Stimulated activated naive CD8-positive, alpha-beta T cell treated with anti-CD3 and anti-CD28 coated beads, Interleukin-15, Interleukin-2, amounts not matched to agents 100 U/mL and 50 U/mL, for 24 hours (primary cell): ENCODE data around the gene FNDC4.

Source experiments
- ATAC-seq: fragments of 150-1000 bp; cut with Tn5 transposase; one replicate; pipeline ENCODE4 v1.10.0; 2021
- DNase-seq: peaks from one replicate; pipeline ENCODE4 v3.0.0; 2021

Gene FNDC4

DNA sequence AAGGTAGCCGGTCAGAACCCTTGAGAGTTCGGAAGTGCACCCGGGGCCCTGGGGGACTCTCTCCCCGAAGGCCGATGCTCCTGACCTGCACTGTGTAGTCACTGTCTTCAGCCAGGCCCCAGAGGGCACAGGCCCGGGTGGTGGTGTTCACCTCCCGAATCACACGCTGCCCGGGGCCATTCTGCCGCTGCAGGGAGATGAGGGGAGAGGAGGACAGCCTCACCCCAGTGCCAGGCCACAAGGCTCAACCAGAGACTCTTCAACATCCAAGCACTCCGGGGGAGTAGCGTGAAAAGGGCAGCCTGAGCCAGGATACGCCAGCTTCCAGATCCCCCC lies 1.1 kb downstream of the FNDC4 start:
- DNase-seq (no peak), ATAC-seq (no peak)

DNA sequence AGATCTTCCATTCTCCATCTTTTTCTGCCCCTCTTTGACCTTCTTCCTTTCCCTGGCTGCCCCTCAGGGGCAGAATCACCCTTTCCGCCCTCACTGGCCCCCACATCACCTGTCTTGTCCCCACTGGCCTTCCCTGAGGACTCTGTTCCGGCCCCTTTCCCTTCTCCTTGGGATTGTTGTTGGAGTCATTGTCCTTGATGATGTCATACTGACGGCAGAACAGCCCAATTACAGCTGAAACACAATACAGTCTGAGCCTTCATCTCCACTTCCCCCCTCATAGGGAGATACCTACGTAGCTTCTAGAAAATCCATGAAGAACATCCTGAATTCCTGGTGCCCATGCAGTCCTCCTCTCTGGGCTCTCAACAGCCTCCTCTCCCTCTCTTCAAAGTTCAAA lies 2.4 kb downstream of the FNDC4 start:
- ATAC-seq (no peak), DNase-seq (no peak)

DNA sequence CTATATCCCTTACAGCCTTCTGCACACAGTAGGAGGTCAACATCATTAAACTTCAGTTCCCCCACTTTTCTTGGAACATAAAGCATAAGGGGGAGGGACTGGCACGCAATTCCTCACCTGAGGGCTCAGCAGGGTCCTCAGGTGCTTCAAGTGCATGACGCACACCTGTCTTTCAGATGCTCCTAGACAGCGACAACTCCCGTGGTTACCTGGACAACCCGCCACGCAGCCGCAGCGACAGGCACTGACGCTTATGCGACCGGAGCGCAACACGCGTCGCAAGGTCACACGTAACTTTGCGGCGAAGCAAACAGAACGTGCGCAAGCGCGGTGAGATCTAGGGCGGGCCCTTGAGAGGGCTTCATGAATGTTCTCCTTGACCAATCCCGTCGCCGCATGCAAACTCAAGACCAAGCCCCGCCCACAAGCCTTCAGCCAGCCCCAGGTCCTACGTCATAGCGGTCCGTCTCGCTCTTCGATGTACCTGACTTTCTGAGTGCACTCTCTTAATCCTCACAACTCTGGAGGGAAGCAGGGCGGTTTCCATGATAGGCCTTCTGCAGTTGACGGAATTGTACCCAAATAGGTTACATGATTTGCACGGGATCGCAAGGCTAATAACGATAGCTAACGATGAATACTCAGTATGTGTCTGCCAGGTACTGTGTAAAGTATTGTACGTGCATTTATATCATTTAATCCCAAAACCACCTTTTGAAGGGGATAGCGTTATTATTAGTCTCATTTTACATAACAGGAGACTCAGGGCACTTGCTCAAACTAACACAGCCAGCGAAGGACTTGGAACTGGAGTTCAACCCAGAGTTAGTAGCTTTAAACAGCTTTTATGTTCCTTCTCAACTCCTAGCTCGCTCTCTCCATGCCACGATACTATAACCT lies 5.3 kb downstream of the FNDC4 start, which contains the start of gene IFT172:
Gene IFT172, minus strand, starts transcription at position 246 of the 900 bp plus-strand sequence. Its CDS starts 90 bp downstream, at position 156.
- DNase-seq (peak; percentile 99), ATAC-seq (peak; percentile 97)

DNA sequence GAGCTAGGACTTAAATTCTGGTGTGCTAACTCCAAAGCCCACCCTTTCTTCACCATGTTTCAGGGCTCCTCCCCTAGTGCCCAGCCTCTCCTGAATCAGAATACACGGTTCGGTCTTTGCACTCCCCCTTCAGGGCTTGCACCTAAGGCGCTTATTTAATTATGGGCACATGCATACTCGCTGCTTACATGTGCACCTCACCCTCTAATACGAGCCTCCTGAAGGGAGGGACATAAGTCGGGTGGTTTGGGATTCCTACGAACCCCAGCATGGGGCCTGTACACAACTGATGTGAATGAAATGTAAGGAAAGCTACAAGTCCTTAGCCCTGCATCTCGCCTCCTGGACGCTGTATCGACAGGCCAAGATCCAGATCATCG lies 5.9 kb downstream of the FNDC4 start:
- peak; percentile 11 for DNase-seq
- no peak for ATAC-seq

DNA sequence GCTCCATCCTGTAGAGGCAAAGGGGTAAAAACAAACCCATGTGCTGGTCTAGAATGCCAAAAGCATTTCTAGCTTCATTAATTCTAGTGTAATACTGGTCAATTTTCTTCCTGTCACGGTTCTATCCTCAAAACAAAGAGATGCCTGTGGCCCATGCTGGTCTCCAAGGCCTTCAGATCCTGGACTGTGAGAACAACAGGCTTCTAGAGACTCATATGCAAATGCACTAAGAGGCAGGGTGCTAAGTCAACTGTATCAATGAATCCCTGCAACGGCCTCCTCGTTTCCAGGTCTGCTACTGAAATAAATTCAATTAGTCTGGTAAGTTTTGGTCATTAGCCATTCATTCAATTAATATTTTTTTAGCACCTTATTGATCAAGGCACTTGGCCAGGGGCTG lies 9.5 kb downstream of the FNDC4 start:
- ATAC-seq (no peak), DNase-seq (no peak)

DNA sequence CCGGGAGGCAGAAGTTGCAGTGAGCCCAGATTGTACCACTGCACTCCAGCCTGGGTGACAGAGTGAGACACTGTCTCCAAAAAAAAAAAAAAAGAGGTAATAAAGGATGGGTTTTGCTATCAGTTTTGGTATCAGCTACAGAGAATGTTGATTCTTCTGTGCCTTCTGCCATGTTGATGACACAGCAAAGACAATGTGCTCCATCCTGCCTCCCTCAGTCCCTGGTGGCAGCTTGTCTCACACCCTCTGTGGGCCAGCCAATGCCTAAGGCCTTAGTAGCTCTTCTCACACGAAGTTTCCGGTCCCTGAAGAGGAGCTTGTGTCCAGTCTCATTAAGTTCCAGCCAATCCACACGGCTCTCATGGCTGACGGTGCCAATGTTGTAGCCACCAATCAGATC lies 23.0 kb downstream of the FNDC4 start:
- DNase-seq (no peak), ATAC-seq (no peak)

DNA sequence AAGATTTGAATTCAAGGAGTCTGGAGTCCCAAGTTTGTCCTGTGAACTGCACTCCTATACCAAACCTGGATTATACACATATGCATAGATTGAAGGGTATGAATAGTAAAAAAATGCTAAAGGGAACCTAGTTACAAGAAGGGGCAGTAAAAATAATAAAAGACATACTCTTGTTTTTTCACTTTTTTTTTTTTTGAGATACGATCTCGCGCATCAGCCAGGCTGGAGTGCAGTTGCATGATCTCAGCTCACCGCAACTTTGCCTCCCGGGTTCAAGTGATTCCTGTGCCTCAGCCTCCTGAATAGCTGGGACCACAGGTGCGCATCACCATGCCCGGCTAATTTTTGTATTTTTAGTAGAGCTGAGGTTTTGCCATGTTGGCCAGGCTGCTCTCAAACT lies 30.6 kb downstream of the FNDC4 start:
- no peak for ATAC-seq
- no peak for DNase-seq

DNA sequence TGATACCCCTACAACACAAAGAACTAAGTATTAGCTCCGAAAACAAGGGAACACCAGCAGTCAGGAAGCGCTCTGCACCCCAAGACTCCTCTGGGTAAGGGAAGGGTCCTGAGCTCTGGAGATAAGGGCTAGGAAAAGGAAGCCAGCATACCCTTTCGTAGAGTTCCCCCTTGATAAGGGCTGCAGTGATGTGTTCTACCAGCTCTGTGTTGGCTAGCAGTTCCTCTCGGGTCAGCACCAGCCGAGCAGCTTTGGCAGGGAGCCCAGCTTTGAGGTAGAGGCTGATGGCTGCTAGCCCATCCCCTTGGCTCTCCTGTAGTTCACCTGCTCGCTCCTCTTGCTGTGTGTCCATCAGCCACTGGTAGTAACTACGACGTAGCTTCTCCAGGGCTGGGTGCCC lies 33.9 kb downstream of the FNDC4 start:
- DNase-seq (no peak), ATAC-seq (no peak)

DNA sequence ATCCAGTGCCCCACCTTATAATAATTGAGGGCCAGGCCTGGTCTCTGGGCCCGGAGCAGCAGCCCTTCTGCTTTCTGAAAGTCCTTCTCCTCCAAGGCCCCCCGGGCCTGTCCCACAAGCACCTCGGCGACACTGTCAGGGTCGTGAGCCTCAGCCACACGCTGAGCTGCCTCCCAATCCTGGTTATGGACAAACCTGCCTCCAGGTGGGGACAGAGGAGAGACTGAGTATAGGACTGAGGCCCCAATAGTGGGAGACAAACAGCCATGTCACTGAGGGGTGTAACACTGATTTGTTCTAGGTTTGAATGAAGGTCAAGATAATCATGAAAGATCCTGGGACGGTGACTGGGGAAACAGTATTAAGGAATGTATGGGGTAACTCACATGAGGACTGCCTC lies 41.0 kb downstream of the FNDC4 start:
- DNase-seq (no peak), ATAC-seq (no peak)

DNA sequence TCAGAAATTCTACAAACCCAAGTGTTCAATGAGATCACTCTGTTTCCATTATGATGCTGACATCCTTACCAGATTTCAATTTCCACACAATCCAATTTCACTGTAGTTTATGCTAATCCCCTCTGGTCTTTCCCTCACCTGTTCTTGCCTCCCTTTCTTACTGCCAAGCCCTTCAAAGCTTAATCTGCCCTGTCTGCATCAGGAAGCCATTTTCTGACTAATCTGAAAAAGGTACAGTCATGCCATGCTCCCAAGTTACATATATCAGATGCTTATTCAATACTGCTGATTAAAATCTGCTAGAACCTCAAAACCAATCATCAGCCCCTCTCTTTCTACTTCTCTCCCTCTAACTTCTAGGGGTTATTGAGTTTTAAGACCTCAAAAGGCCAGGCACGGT lies 43.9 kb downstream of the FNDC4 start:
- DNase-seq = no peak
- ATAC-seq = peak; percentile 65

DNA sequence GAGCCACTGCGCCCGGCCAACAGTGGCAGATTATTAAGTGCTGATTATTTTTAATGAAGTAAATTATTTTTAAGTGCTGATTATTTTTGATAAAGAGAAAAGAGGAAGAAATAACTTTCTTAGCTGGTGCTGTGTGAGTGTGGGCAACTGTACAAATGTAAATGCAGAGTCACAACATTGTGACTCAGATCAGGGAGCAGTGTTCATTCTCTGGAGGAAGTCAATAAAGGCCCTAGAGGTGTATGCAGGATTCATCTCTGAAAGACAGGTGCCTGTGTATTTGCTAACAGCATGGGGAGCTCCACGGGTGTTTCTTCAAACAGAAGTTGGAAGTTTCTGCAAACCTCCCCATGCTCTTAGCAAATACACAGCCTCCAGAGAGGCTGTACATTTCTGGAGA lies 46.6 kb downstream of the FNDC4 start:
- no peak for ATAC-seq
- no peak for DNase-seq

DNA sequence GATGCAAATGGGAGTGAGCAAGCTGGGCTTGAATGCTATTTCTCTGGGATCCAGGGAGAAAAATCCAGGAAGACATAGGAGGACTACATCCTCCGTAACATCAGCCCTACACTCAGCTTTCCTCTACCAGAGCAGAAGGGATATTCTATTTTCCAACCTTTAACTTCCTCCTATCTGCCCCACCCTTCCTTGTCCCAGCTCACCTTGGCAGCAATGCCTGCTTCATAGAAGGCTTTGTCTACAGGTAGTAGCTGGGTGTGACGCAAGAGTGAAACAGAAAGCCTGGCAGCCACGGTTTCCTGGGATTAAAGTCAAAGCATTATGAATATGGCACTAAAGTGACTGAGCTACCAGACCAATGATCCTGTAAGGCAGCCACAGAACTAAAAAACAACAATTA lies 48.9 kb downstream of the FNDC4 start:
- no peak for ATAC-seq
- DNase-seq = no peak

DNA sequence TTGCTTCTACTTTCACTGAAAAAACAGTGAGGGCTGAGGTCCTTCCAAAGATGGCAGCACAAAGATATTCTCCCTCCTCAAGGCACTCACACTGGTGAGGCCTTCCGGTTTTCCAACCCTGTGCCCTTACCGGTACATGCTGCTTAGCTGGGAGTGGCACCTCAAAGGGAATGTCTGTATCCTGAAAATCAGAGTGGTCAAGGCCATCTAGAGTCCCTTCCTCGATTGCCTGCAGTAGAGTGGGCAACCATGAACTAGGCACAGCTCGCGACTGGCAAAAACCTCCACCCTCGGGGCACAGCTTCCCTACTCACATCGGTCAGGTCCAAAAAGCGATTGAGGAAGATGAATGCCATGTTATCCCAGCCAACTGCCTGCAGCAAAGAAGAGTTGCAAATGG lies 49.4 kb downstream of the FNDC4 start:
- DNase-seq = no peak

DNA sequence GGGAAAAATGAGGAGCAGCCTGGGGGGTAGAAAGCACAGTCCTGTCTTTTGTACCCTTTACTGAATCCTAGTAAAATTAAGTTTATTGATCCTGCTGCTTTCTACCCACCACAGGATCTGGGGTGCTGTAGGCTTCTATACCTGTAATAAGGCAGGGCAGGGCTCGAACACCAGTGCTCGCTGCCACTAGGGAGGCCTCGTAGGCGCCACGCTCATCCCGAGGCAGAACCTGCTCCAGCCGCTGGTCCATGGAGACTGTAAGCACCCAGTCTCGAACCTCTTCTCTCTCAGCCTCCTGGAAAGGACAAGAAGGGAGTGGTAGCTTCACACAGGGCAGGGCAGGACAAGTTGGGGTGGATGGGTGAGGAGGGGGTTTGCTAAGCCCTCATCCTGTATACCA lies 49.8 kb downstream of the FNDC4 start:
- ATAC-seq (no peak), DNase-seq (no peak)

More for the DNA sequence above, 49.4 kb downstream of the FNDC4 start:
- no peak for ATAC-seq

DNA sequence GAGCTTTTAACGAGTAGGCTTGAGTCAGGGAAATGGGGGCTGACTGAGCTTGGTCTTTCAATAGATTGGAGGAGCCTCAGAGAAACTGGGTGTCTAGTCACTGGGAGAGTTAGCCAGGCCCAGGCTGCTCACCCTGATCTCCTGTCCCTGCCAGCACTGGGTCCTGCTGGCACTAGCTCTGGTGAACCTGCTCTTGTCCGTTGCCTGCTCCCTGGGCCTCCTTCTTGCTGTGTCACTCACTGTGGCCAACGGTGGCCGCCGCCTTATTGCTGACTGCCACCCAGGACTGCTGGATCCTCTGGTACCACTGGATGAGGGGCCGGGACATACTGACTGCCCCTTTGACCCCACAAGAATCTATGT lies 52.1 kb downstream of the FNDC4 start:
- DNase-seq (no peak), ATAC-seq (peak; percentile 5)

DNA sequence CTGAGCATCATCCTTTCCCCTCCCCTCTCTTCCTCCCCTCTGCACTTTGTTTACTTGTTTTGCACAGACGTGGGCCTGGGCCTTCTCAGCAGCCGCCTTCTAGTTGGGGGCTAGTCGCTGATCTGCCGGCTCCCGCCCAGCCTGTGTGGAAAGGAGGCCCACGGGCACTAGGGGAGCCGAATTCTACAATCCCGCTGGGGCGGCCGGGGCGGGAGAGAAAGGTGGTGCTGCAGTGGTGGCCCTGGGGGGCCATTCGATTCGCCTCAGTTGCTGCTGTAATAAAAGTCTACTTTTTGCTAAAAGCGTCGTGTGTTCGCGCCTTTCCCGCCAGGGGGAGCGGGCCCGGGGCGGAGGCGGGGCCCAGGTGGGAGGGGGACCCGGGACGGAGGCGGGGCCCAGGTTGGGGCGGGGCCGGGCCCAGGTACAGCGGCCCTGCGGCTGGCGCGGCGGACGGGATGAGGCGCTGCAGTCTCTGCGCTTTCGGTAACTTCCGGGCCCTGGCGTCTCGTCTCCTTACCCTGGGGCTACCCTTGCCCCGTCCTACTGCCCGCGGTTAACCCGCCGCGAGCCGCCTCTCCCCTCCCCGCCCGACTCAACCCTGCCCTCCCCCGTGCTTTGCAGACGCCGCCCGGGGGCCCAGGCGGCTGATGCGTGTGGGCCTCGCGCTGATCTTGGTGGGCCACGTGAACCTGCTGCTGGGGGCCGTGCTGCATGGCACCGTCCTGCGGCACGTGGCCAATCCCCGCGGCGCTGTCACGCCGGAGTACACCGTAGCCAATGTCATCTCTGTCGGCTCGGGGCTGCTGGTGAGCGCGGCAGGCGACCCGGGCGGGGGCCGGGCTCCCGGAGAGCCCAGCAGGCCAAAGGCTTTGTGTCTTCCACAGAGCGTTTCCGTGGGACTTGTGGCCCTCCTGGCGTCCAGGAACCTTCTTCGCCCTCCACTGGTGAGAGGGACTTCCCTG lies 52.8 kb downstream of the FNDC4 start, which contains the start of gene KRTCAP3:
Gene KRTCAP3, plus strand, starts transcription at position 424 of the 962 bp plus-strand sequence. Its CDS starts 32 bp downstream, at position 456.
- peak; percentile 20 for ATAC-seq
- peak; percentile 33 for DNase-seq
